SKM-1 (cell line): ENCODE results near the gene FOXP4.

Source experiments
- DNase-seq: peaks from one replicate; lab custom pipeline; 2025; ENCODE audit not compliant: unreplicated experiment; lab: John Stamatoyannopoulos, UW

FOXP4 gene

DNA sequence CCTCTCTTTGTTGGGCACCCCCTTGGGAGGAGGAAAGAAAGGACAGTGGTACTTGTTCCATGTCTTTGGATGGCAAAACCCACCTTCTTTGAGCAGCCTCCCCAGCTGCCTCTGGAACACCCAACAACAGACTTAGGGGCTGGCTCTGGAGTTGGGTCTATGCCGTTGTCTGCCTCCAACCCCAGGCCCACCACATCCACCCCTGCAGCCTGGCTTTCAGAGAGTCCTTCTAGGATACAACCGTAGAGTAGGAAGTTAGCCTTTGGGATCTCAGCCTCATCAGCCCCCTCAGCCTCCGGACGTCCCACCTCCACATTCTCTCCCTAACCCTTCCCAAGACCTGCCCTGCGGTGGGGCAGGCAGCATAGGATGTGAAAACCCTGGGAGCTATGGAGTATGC, 36.4 kb downstream of the FOXP4 start:
- no peak for DNase-seq

DNA sequence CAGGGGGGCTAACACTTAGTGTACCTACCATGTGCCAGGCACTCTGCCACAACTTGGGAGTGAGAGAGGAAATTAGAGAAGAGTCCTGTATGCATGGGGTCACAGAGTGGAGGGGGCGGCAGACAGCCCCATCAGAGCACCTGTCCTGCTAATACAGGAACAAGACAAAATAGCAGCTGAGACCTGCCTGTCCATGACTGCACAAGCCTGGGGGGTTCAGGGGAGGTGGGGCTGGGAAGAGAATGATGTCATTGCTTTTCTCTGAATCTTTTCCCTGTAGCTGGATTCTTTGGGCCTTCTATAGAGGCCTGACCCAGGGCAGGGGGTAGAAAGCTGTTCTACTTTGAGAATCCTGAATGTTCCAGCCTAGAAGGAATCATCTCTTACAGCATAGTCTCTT, 37.4 kb downstream of the FOXP4 start:
- no peak for DNase-seq

DNA sequence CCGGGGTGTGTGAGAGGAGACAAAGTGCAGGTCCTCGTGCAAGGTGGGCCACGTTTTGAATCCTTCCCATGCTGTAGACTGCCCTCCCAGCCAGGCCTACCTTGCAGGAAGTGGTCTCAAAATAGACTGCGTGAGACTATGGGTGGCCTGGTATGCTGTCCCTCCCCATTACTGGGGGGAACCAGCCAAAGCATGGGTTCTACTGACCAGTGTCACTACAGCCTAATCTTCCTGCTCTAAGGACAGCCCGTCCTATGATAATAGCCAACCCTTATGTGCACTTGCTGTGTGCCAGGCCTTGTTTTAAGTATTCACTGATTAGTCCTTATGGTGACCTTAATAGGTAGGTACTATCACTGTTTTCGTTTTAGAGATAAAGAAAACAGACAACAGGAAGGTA, 38.0 kb downstream of the FOXP4 start:
- DNase-seq, result no peak

DNA sequence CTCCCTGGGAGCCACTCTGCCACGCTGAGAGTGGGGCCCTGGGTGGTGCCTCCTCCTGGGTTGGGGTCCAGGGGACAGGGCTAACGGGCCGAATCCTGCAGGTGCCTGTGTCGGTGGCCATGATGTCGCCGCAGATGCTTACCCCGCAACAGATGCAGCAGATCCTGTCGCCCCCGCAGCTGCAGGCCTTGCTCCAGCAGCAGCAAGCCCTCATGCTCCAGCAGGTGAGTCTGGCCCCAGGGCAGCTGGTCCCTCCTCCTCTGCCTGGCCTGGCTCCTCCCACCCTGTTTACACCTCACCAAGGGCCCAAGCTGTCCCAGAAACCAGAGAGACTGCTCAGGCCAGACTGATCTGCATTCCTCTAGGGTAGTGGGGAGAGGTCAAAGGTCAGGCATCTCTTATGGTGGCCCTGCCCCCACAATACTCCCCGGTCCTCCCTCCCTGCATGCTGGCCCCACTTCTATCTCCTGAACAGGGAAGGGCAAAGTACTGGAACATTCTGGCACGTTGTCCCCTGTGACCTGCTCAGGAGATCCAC, 38.6 kb downstream of the FOXP4 start:
- DNase-seq, result no peak

DNA sequence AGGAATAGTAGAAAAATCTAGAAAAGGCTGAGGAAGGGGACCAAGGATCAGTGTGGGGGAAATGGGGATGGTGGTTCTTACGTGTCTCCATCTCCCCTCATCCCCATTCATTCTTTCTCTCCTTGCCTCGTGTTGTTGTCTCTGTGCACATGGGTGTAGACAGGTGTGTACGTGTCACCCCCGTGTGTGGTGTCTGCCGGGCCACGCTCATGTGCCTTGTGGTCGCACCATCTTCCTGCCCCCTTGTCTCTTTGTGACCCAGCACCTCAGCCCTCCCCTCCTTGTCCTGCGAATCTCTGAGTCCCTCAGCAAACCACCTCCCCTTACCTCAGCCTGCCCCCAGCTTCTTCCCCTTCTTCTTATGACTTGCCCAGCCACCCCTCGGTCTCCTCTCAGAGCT, 39.4 kb downstream of the FOXP4 start:
- DNase-seq, result no peak

DNA sequence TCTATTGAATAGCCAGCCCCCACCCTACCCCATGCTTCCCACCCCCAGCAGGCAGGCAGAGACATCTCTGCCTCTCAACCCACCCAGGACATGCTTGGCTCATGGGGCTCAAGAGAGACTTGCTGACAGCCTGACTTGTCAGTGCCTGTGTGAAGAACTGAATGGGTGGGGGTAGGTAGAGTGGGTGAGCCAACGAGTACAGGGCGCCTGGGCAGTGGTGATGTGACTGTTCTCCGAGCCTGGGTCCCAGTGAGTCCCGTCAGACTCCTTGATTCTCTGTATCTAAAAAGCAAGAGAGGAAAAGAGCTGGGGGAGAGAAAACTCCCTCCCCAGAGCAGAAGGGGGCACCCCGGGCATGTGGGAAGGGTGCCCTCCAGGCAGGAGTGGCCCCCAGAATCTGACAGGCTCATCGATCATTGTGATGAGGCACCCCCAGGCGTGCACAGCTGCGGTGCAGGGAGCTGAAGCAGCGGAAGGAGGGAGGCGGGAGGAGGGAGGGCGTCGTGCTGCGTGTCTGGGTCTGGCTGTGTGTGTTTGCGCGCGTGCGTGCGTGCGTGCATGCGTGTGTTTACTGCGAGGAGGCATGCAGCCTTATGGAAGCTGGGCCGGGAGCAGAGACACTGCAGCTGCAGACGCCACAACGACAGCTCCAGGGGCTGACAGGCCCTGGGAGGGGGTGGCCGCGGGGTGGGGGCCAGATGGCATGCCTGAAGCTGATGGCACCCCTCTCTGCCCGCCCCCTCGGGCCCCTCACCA, 40.2 kb downstream of the FOXP4 start:
- DNase-seq, result no peak

DNA sequence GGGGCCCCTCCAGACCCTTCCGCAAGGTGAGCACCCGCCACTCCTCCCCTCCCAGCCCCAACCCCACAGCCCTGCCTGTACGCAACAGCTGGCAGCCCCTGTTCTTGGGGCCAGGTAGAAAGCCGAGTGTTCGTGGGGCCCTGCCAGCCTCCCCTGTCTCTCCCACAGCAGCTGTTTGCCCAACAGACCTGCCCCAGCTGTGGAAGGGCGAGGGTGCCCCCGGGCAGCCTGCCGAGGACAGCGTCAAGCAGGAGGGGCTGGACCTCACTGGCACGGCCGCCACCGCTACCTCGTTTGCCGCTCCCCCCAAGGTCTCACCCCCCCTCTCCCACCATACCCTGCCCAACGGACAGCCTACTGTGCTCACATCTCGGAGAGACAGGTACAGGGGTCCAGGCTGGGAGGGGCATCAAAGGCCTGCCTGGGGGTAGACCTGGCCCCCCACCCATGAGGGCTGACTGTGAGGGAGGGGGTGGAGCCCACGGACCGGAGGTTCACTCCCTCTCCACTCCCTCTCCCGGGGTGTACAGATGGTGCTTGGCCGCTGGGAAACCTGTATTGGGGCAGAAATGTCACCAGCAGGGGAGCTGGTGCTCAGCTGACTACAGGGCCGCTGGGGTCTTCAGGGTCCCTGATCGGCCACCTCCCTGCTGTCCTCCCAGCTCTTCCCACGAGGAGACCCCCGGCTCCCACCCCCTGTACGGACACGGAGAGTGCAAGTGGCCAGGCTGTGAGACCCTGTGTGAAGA, 41.1 kb downstream of the FOXP4 start:
- no peak for DNase-seq

DNA sequence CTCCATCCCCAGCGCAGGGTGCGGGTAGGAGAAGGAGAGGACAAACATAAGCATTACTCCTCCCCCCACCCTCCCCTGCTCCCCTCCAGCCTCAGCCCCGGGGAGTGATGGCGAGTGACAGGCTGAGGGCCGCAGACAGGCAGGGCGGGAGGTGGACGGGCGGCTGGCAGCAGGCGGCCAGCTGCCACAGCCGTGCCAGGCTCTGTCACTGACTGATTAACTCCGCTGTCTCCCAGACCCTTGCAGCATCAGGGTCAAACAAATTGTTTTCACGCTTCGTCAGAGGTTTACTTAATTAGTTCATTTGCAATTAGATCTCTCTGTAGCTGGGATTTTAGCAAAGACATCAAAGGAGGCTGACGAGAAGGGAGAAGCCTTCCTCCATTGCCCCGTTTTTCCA, 41.9 kb downstream of the FOXP4 start:
- no peak for DNase-seq

DNA sequence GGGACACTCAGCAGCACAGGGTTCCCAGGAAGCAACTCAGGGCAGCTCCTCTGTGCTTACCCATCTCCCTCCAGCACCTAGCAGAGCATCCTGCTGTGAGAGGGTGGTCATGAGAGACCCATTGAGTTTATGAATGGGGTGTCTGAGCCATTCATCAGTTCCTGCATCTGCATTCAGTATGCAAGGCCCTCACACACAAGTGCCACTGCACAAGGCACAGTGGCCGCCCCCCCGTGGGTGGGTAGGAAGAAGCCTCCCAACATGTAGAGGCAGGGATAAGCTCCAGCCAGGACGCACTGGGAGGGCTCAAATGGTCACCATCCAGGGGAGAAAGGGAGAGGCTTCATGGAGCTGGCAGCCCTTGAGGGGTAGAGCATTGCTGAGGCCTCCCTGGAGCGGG, 43.0 kb downstream of the FOXP4 start:
- DNase-seq, result no peak

DNA sequence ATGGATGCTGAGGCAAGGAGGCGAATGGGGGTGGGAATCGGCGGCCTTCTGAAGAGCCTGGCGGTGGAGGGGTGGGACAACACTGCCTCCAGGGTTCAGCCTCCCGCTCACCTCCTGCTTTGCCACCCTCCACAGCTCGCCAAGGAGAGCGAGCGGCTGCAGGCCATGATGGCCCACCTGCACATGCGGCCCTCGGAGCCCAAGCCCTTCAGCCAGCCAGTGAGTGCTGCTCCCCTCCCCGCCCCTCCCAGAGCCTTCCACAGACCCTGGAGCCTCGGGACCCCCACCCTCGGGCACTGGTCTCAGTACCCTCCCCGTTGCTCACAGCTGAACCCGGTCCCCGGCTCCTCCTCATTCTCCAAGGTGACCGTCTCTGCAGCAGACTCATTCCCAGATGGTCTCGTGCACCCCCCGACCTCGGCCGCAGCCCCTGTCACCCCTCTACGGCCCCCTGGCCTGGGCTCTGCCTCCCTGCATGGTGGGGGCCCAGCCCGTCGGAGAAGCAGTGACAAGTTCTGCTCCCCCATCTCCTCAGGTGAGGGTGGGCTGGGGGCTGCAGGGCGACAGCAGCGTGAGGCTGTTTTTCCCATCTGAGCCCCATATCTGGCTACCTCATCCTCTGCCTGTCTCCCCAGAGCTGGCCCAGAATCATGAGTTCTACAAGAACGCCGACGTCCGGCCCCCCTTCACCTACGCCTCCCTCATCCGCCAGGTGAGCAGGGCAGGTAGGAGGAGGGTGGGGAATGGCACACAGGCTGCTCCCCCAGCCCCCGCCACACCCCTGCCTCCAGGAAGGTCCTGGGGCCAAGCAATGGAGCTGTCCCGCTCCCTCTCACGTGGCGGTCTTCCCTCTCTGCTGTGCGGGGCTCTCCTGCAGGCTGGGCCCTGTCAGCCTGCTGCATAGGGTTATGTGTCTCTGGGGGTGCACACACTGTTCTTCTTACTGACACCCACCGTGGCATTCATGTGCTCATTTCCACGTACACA, 43.7 kb downstream of the FOXP4 start:
- DNase-seq, result no peak

DNA sequence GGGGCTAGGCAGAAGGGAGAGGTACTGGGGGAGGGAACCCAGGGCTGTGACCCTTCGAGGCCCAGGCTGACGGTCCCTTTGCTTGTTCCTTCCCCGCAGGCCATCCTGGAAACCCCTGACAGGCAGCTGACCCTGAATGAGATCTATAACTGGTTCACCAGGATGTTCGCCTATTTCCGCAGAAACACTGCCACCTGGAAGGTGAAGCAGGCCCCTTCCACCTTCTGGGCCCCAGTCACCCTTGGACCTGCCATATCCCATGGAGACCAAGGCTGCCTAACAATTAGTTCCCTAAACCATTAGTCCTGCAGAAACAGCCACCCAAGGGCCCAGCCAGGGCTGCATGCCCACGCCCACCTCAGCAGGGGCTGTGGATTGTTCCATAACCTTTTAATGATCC, 44.9 kb downstream of the FOXP4 start:
- DNase-seq, result no peak

DNA sequence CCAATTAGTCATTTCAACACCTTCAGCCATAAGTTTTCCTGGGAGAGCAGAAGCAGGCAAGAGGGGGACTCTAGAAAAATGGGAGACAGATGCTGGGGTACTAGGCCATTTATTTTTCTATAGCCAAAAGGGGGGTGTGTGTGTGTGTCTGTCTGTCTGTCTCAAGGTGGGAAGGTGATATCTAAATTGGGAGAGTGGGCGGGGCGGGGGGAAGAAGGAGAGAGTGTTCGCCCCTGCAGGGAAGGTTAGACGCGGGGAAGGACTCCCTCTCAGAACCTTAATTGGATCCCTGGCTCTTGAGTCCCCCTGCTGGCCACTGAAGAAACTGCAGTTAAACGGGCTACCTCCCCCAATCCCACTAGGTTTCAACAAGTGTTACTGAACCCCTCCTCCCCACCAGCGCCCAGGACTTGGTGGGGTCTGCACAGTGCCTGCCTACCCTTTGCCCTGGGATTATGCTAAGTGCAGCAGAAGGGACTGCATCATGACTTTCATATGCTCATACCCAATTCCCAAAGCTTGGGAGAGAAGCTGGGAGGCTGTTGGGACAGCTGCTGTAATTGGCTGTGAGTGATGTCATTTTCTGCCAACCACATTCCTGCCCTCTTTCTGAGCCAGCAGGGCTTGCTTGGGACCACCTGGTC, 45.8 kb downstream of the FOXP4 start:
- DNase-seq, result peak; percentile 58

DNA sequence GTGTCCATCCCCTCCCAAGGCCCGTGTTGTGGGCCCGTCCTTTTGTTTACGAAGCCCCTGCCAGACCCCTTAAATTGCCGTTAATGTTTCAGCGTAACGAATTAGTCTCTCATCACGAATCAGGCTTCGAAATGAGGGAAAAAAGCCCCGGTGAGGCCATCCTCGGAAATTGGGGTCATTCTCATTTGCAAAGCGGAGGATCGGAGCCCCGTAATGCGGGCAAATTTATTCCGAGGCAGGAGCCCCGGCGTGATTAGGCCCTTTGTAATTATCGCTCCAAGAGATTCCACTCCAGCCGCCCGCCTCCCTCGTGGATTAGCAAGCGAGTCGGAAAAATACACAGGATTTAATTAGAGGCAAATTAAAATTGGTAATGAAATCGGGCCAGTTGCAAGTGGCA, 47.2 kb downstream of the FOXP4 start:
- no peak for DNase-seq

DNA sequence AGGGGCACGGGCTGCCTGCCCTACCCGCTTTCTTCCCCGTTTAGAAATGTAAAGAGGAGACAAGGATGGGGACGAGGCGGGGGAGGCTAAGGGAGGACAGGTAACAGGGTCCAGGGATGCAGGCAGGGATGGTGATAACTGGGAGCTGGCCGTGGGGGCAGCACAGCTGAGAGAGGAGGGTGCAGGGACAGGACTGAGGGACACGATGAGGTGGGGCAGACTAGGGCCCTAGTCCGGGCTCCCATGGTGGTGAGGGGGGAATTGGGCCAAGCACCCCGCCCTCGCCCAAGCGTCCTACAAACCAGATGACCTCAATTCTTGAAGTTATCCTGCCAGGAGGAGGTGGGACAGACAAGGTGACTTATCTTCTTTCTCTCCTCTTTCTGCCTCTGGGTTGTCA, 47.7 kb downstream of the FOXP4 start:
- DNase-seq, result no peak

DNA sequence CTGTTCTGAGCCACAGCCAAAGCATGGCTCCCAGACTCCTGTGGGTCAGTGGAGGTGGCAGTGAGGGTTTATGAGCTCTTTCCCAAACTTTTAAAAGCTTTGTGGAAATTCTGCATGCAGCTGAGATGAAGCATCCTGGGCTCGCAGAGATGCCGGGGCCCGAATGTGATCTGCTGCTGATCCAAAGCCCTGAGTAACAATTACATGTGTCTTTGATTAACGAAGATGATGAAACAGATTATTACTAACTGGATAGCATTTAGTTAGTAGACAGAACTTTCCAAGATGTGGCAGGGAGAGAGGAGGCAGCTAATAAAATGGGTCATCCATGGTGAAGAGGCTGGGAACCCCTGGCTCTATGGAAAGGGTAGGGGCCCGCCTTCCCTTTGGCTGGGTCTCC, 48.1 kb downstream of the FOXP4 start:
- DNase-seq, result no peak

DNA sequence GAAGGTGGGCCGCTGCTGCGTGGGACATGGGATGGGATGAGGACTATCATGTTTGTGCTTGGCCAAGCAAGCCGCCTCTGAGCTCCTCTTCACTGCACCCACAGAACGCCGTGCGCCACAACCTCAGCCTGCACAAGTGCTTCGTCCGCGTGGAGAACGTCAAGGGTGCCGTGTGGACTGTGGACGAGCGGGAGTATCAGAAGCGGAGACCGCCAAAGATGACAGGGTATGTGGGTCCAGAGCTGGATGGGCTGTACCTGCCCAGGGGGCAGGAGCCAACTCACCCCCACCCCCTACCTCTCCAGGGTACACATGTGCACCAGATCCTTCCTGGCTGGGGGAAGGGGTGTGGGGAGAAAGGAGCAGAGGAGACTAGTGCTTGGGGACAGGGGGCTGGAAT, 48.6 kb downstream of the FOXP4 start:
- DNase-seq, result no peak

DNA sequence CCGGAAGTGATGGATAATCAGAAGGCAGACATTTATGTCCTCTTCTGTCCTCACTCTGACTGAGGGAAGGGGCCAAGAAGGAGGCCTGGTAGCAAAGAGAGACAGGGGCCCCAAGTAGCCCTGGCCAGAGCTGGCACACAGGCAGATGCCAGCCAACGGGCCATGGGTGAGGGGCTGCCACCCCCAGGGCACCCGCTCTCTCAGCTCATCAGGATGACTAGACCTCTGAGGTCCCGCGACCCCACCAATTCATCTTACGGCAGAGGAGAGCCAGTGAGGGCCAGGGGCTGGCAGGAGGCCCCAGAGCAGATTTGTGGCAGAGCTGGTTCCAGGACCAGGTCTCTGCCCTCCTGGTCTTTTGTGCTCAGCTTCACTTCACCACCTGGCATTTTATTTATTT, 49.0 kb downstream of the FOXP4 start:
- no peak for DNase-seq

DNA sequence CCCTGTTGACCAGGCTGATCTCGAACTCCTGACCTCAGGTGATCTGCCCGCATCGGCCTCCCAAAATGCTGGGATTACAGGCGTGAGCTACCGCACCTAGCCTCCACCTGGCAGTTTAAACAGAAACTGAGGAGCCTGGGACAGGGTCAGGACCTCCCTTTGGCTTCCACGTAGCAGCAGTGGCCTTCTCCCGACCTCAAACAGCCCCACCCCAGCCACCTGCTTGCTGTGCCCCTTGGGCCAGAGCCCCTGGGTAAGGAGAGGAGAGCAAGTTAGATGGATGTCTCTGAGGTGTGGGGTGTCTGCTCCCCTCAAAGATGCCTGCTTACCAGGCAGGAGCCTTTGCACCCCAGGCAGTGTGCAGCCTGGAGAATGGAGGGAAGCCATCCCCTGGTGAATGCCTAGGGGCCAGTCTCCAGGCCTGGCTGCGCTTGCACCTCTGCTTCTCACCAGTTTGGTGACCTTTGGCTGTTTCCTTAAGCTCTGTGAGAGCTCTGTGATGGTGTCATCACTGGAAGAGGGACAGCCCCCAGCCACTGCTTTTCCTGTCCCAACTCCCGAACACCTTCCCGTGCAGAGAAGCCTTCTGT, 50.0 kb downstream of the FOXP4 start:
- DNase-seq, result no peak

DNA sequence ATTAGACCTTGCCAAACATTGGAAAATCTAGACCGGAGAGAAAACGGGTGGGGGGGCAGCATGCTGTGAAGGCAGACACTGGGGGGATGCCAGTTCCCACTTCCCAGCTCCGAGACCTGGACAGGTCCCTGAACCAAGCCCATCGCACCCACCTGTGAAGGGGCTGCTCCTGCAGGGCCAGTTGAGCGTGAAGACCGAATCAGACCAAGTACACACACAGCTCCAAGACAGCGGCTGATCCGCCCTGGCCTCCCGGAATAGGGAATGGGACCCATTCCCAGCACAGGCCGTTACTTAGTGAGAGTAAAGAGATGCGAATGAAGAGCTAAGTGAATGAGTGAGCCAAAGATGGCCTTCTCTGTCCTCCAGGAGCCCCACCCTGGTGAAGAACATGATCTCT, 50.6 kb downstream of the FOXP4 start:
- no peak for DNase-seq

DNA sequence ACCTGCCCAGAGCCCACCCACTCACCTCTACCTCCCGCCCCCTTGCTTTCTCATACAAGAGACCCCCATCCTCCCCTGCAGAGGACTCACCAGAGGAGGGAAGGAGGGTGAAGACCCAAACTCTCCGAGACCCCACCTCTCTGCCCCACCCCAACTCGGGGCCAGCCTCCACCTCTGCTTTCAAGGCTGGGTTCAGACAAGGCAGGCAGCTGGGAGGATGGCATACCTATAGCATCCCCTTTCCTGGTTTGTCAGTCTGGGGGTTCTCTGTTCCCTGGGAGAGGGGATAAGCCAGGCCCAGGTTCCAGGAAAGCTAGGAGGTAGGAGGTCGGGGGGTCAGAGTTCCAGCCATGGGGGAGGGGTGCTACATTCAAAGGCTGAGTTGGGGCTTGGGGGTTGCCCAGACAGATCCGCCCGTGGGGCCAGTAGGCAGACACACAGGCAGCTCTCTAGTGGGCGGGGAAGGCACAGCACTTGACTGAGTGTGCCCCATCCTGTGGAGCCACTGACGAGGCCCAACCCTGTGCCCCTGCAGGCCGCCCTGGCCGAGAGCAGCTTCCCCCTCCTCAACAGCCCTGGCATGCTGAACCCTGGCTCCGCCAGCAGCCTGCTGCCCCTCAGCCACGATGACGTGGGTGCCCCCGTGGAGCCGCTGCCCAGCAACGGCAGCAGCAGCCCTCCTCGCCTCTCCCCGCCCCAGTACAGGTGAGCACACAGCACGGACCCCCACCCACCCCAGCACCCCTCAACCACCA, 51.2 kb downstream of the FOXP4 start:
- DNase-seq, result no peak
